ENCODE measurements around the gene ZNF296.

Gene ZNF296

DNA sequence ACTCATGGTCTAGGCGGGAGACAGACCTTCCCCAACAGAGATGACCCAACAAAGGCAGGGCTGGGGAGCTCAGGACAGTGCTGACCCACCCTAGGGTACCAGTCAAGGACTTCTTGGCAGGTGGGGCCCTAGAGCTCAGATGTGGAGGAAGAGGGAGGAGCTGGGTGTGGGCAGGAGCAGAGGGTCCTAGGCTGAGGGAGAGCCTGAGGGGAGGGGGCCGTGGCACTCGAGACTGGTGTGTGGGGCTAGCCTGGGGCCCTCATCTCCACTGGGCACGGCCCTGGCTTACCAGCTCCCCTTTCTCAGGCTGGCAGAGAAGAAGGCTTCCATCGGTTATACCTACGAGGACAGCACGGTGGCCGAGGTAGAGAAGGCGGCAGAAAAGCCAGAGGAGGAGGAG lies 18.8 kb downstream of the ZNF296 start:
- Histone ChIP-seq H3K27ac (no peak overlapping the region), H3K27me3 (ENCODE audit: insufficient read depth, low read depth, severe bottlenecking) (no peaks in the 10 kb centered on the region), H3K4me3 (ENCODE audit: low read depth, low read length) (no peak overlapping the region), H3K9me3 (ENCODE audit: severe bottlenecking) (no peaks in the 10 kb centered on the region), H3K36me3 (peaks cover 94% of the 10 kb centered on the region)
- no peak for TF ChIP-seq CTCF (IDR thresholded peaks at IDR 0.05; ENCODE audit: low read depth, low read length)
- DNase-seq = no peak

DNA sequence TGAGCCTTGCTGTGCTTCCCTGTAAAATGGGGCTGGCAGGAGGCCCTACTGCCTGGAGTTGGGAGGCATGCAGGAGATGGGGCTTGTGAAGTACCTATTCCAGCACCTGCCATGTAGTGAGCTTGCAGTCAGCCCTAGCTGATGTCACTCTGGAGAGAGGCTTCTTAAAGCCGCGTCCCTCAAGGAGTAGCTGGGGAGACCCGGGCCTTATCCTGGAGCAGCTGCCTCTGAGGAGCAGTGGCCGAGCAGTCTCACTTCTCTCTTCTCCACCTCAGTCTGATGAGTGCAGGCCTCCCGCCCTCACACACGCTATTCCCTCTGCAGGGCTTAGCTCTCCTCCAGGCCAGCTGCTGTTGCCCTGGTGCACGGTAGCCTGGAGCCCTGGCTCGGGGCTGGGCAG lies 19.4 kb downstream of the ZNF296 start:
- Histone ChIP-seq H3K4me3 (ENCODE audit: low read depth, low read length) (no peak overlapping the region), H3K36me3 (peaks cover 97% of the 10 kb centered on the region), H3K27ac (no peak overlapping the region), H3K9me3 (ENCODE audit: severe bottlenecking) (no peaks in the 10 kb centered on the region), H3K27me3 (ENCODE audit: insufficient read depth, low read depth, severe bottlenecking) (no peaks in the 10 kb centered on the region)
- TF ChIP-seq CTCF (IDR thresholded peaks at IDR 0.05; ENCODE audit: low read depth, low read length) = no peak
- DNase-seq = no peak

DNA sequence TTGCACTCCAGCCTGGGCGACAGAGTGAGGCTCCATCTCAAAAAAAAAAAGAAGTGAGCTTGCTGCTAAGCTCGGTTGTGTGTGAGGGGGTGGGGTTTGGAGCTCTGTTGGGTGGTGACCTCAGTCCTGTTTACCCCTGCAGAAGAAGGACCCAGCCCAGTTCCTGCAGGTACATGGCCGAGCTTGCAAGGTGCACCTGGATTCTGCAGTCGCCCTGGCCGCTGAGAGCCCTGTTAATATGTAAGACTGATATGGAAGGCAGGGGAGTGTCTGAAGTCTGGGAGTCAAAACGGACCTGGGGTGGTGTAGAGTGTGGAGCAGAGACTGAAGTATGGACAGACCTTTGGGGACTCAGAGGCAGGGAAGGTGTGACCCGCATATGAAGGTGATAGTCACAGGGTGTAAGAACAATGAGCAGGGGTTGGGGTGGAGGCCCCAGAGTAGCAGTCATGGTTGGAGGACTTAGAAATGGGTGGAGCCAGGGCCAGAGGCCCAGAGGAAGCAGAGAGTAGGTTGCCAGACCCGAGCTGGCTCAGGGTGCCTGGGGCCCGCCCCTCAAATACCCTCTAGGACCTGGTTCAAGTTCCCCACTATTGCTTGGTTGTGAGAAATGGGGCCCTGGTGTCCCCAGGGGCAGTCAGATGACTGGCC lies 24.2 kb downstream of the ZNF296 start:
- Histone ChIP-seq H3K27ac (no peak overlapping the region), H3K9me3 (ENCODE audit: severe bottlenecking) (no peaks in the 10 kb centered on the region), H3K4me3 (ENCODE audit: low read depth, low read length) (no peak overlapping the region), H3K36me3 (peaks cover 59% of the 10 kb centered on the region), H3K27me3 (ENCODE audit: insufficient read depth, low read depth, severe bottlenecking) (no peaks in the 10 kb centered on the region)
- TF ChIP-seq CTCF (IDR thresholded peaks at IDR 0.05; ENCODE audit: low read depth, low read length) = no peak
- no peak for DNase-seq

DNA sequence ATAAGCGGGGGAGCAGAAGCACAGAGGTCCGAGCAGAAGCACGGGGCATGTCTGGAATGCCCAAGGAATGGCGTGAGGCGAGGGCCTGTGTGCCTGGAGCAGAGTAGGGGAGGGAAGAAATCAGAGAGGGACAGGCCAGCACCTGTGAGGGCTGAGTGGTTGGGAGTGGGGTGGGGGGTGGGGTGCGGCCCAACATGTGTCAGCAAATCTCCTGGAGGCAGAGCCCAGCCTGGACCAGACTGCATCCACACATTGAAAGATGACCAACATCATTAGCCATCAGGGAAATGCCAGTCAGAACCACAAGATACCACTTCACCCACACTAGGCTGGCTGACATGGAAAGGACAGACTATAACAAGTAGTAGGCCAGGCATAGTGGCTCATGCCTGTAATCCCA lies 26.2 kb downstream of the ZNF296 start:
- no peaks in the 10 kb centered on the region for H3K27me3 ChIP-seq (ENCODE audit: insufficient read depth, low read depth, severe bottlenecking)
- no peak for DNase-seq
- no peak overlapping the region for H3K27ac ChIP-seq
- no peak overlapping the region for H3K4me3 ChIP-seq (ENCODE audit: low read depth, low read length)
- peaks cover 61% of the 10 kb centered on the region for H3K36me3 ChIP-seq
- H3K9me3 ChIP-seq (ENCODE audit: severe bottlenecking) = no peaks in the 10 kb centered on the region
- TF ChIP-seq CTCF (IDR thresholded peaks at IDR 0.05; ENCODE audit: low read depth, low read length) = no peak

GRCh38 chr19:45049073-45049736 lies 27.1 kb downstream of the ZNF296 start:
- Histone ChIP-seq H3K27ac (no peak overlapping the region), H3K36me3 (peaks cover 61% of the 10 kb centered on the region), H3K4me3 (ENCODE audit: low read depth, low read length) (no peak overlapping the region), H3K27me3 (ENCODE audit: insufficient read depth, low read depth, severe bottlenecking) (no peaks in the 10 kb centered on the region), H3K9me3 (ENCODE audit: severe bottlenecking) (no peaks in the 10 kb centered on the region)
- DNase-seq = no peak
- TF ChIP-seq CTCF (IDR thresholded peaks at IDR 0.05; ENCODE audit: low read depth, low read length) = no peak

Measured in WERI-Rb-1 (cell line).